ENCODE results near the gene MTHFD2L. TPM values are rescaled to one million over a fixed set of nuclear protein-coding genes. Genes with fewer than 3 reads are reported as not detected.
"Not testable (repeated sequence)": the region's sequence is repeated elsewhere in the genome, so short reads cannot be mapped to it uniquely, and the experiment has no call there.

Gene MTHFD2L
- total RNA-seq, 1 experiment from 2014 or later, result 9.4 TPM

- TF ChIP-seq PRDM15 (CRISPR knock-in tag; IDR thresholded peaks at IDR 0.05) (no peak), ZNF425 (CRISPR knock-in tag; conservative IDR thresholded peaks at IDR 0.05) (no peak), FOXP4 (CRISPR knock-in tag; IDR thresholded peaks at IDR 0.05) (no peak), NFE2L1 (CRISPR knock-in tag; IDR thresholded peaks at IDR 0.05) (no peak), KAT7 (CRISPR knock-in tag; IDR thresholded peaks at IDR 0.05; ENCODE audit: borderline replicate concordance) (no peak)
Measured at GRCh38 chr4:74206088-74206825, 48.3 kb downstream of the MTHFD2L start (continued).

- peak; percentile 31 for DNase-seq (ENCODE audit: low spot score)
- H3K36me3 Mint-ChIP-seq; H3K27me3 Mint-ChIP-seq (ENCODE audit: low read depth); H3K4me3 Mint-ChIP-seq; POLR2A ChIA-PET: not testable (repeated sequence)
- Mint-ChIP-seq H3K4me1 (peaks cover 25% of the 10 kb centered on the region), H3K9me3 (peaks cover 30% of the 10 kb centered on the region), H3K27ac (0 out of 2 replicates have a peak overlapping the region, but pooled peaks have one; percentile 4)
- CTCF ChIA-PET, result interaction anchor here (0.5 to 2.4 kb wide), 5 partner anchors 15 to 231 kb away, joined by 3 to 20 read pairs (median 4); partner anchors contain the start of gene AREG
- ATAC-seq, result peak; percentile 93
Measured at GRCh38 chr4:74214457-74215159, 56.7 kb downstream of the MTHFD2L start.

- CTCF ChIA-PET, result interaction anchor here (0.7 to 2.4 kb wide), 4 partner anchors 14 to 230 kb away, joined by 3 to 20 read pairs (median 8); partner anchors contain the start of gene AREG
- H3K36me3 Mint-ChIP-seq; DNase-seq (ENCODE audit: low spot score): not testable (repeated sequence)
Measured at GRCh38 chr4:74215236-74215635, 57.3 kb downstream of the MTHFD2L start.

GRCh38 chr4:74217365-74217764 lies 59.4 kb downstream of the MTHFD2L start:
- H3K36me3 Mint-ChIP-seq, result peaks cover 6% of the 10 kb centered on the region
- no peak overlapping the region for H3K27ac Mint-ChIP-seq
- ATAC-seq, result no peak
- peaks cover 33% of the 10 kb centered on the region for H3K4me1 Mint-ChIP-seq
- no peaks in the 10 kb centered on the region for H3K27me3 Mint-ChIP-seq (ENCODE audit: low read depth)
- ChIA-PET CTCF (interaction anchor here (2.0 kb wide), 1 partner anchor 11 kb away, joined by 7 read pairs; no protein-coding TSS in a partner anchor), POLR2A (no interaction called here)
- H3K4me3 Mint-ChIP-seq, result no peak overlapping the region
- DNase-seq (ENCODE audit: low spot score), result no peak
- peaks cover 16% of the 10 kb centered on the region for H3K9me3 Mint-ChIP-seq
- no peak for TF ChIP-seq OVOL2 (CRISPR knock-in tag; IDR thresholded peaks at IDR 0.05; ENCODE audit: borderline replicate concordance)
- no peak for TF ChIP-seq NFYB (CRISPR knock-in tag; conservative IDR thresholded peaks at IDR 0.05; ENCODE audit: low read depth)
- no peak for TF ChIP-seq NR3C1 (CRISPR knock-in tag; conservative IDR thresholded peaks at IDR 0.05; ENCODE audit: low read depth)
- TF ChIP-seq TEAD4 (CRISPR knock-in tag; IDR thresholded peaks at IDR 0.05), result no peak
- TF ChIP-seq ZNF317 (CRISPR knock-in tag; IDR thresholded peaks at IDR 0.05; ENCODE audit: borderline replicate concordance, low read depth), result no peak
- TF ChIP-seq ATF3 (CRISPR knock-in tag; conservative IDR thresholded peaks at IDR 0.05), result no peak
- no peak for TF ChIP-seq PRRX2 (CRISPR knock-in tag; IDR thresholded peaks at IDR 0.05)
- TF ChIP-seq IRF1 (CRISPR knock-in tag; IDR thresholded peaks at IDR 0.05), result no peak
- no peak for TF ChIP-seq EMX1 (CRISPR knock-in tag; IDR thresholded peaks at IDR 0.05)
- TF ChIP-seq KAT7 (CRISPR knock-in tag; IDR thresholded peaks at IDR 0.05; ENCODE audit: borderline replicate concordance), result no peak
- TF ChIP-seq FOXP4 (CRISPR knock-in tag; IDR thresholded peaks at IDR 0.05), result no peak
- TF ChIP-seq CDX4 (CRISPR knock-in tag; IDR thresholded peaks at IDR 0.05; ENCODE audit: borderline replicate concordance), result no peak

More at GRCh38 chr4:74215236-74215635, 57.3 kb downstream of the MTHFD2L start:
- ATAC-seq, result peak; percentile 46
- H3K27ac Mint-ChIP-seq, result 0 out of 2 replicates have a peak overlapping the region, but pooled peaks have one; percentile 4
- POLR2A ChIA-PET; H3K4me3 Mint-ChIP-seq; H3K27me3 Mint-ChIP-seq (ENCODE audit: low read depth): not testable (repeated sequence)
- peaks cover 30% of the 10 kb centered on the region for H3K9me3 Mint-ChIP-seq
- peaks cover 29% of the 10 kb centered on the region for H3K4me1 Mint-ChIP-seq
